GM21381 (cell line): Measurements from ENCODE around the gene NF2.

Experiments
- ATAC-seq: cut with Tn5 transposase; IDR thresholded peaks from one replicate; pipeline ENCODE4 v1.9.1; 2021; ENCODE audit warnings: mild to moderate bottlenecking, moderate library complexity; ENCODE audit not compliant: unreplicated experiment

Gene NF2

DNA sequence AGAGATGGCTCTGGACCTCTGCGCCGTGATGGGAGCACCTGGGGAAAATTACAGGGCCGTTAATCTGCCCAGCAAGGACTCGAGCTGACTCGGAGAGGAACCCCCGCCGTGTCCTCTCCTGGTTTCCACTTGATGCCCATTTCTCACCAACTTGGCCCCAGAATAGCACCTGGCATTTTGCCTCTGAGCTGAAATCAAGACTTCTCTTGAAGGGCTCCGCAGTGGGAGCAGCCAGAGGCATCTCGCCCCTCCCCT lies 97.4 kb downstream of the NF2 start:
- no peak for ATAC-seq

DNA sequence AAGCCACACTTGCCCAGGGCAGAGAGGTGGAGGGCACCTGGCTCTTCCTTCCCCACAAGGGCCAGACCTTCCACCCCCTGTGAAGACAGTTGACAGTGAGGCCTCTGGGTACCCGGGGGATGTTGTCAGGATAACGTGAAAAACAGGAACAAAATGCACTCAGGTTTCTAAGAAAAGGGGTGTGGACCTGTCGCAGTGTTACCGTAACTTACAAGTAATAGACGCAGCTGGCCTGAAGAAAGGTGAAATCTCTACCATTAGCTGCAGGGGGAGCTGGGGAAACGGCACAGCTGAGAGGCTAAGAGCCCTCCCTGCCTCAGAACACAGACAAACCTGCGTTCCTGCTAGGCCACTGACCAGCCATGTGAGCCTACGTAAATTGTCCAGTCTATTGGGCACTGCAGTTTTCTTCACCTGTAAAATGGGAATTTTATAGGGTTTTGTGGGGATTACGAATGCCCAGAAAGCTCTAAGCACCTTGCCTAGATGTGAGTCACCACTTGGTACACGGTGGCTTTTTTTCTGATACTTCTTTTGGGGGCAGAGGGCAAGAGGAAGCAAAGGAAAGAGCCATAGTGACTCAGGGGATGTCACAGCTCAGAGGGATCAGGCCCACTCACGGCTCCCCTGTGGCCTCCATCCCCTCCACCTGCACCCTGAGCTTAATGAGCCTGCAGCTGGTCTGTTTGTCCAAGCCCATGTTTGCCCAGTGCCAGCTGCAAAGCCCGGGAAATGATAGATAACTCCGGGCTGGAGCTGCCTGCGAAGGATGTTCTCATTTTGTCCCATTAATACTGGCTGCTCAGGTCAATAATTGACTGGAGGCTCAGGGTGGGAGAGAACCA lies 97.9 kb downstream of the NF2 start:
- ATAC-seq = no peak

DNA sequence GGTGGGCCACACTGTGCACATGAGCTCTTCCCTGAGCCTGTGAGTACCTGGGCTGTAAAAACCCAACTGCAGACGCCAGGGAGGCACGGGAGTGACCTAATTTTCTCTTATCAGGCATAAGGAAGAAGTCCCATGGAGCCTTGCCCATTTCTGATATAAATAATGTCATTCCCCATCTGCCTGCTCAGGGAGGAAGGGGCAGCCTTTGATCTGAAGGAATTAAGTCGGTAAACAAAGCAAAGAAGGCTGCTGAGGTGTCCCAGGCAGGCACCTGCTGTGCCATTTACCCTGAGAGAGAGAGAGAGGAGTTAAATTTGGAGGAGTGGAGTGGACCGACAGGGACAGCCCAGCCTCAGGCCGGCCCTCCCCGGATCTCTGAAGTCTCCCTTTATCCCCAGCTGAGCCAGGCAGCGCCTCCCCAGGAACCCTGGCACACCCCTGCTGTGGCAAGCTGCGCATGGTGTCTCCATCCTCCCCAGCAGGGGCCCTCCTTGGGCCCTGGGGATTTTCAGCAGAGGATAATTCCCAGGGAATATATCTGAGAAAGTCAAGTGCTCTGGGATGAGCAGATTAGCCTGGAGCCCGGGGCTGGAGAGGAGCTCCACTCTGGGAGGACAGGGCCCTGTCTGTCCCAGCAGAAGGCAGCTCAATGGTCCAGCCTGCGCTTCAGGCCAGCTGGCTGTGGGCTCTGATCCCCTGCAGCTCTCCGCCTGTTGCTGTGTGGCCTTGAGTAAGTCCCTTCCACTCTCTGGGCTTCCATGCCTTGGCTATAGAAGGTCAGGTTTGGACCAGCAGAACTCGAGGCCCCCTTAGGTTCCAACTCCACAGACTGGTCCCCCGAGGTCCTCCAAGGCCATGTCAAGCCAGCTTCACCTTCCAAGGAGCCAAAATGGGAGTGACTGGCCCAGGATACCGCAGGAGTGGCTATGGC lies 98.8 kb downstream of the NF2 start:
- no peak for ATAC-seq

GRCh38 chr22:29702931-29703501 lies 99.6 kb downstream of the NF2 start:
- no peak for ATAC-seq

DNA sequence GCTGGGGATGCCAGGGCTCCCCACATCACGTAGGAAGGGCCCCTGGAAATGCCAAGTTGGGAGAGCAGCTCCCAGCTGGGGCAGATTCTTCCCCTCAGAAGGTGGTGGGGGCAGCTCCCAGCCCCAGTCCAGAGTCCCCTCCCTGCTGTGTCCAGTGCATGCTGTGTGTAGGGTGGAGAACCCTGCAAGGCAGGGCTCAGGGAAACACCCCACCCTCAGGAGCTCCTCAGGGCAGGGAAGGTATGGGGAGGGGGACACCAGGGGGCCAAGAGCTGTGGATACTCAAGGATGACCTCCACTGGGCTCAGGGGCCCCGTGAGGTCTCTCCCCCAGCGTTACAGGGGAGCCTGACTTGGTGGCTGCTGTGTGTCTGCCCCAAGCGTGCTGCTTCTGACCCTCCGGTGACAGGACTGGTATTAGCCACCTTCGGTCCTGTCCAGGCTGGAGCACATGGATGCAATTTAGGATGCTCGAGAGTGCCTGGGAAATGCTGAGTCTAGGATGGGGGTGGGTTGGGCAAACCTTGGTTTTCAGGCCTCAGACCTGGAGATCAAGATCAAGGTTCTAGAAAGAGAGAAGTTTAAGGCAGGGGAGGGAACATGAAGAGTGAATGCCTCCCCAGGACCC lies 100.2 kb downstream of the NF2 start:
- no peak for ATAC-seq

DNA sequence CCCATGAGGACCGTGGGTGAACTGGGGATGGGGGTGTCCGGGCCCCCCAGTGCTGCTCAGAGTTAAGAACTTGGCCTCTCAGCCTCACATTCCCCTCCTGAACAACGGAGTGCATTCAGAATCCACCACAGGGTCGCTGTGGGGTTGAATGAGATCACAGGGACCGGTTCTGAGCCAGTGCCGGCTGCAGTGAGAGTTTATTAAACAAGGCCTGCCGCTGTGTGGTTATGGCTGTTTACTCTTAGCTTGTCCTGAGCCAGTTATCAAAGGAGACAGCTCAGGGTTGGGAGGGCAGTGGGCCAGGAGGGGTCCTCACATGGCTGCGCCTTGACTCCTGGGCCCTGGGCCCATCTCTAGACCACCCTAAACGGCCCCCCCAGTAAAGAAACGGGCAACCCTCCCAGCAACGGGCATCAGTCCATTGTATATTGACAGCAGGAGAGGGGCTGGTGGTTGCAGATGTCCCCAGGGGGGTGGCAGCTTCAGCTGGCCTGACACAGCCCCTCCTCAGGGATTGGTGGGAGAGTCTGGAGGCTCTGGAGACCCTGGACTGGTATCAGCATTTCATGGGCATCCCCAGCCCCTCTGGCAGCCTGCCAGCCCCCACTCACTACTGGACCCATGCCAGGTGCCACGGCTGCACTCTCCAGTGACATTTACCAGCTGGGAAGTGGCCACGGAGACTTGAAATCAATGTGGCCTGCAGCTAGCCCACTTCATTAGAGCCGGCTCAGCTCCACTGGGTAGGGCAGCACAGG lies 101.3 kb downstream of the NF2 start:
- no peak for ATAC-seq

- no peak for ATAC-seq
These were observed 102.2 kb downstream of the NF2 start for GRCh38 chr22:29705651-29706050.

- ATAC-seq = no peak
These were observed 103.1 kb downstream of the NF2 start for GRCh38 chr22:29706486-29706885.

- ATAC-seq = no peak
These were observed 103.6 kb downstream of the NF2 start for GRCh38 chr22:29707010-29707409.

GRCh38 chr22:29707471-29707870 lies 104.0 kb downstream of the NF2 start:
- no peak for ATAC-seq

DNA sequence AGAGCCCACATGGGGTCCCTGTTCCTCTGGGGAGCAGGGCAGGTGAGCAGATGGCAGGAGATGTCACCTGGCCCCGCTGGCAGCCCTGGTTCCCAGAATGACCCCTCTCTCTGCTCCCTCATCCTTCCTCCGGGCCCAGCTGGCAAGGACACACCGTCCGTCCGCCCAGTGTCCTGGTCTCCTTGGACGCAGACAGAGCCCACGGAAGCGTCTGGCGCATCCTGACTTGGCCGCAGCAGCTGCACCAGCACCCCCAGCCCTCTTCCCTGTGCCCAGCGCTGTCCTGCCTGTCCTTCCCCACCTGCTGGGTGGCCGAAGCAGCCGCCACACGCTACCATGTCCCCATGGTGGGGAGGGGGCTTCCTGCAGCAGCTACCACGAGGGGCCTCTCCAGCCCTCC lies 106.8 kb downstream of the NF2 start:
- no peak for ATAC-seq

- ATAC-seq = no peak
These were observed 107.6 kb downstream of the NF2 start for GRCh38 chr22:29710922-29711593.

DNA sequence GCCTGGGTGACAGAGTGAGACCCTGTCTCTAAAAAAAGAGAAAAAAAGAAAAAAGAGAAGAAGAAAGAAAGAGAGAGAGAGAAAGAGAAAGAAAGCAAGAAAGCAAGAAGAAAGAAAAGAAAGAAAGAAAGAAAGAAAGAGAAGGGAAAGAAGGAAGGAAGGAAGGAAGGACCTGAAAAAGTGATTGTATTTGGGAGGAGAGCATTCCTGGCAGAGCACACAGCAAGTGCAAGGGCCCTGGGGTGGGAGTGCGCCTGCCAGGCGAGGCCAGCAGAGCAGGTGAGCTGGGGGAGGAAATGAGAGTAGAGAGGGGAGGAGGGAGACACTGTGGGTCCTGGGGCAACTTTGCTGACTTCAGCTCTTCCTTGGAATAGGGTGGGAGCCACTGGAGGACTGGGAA lies 108.7 kb downstream of the NF2 start:
- no peak for ATAC-seq

GRCh38 chr22:29713156-29713727 lies 109.8 kb downstream of the NF2 start:
- no peak for ATAC-seq

- no peak for ATAC-seq
These were observed 111.8 kb downstream of the NF2 start for GRCh38 chr22:29715240-29715639.

DNA sequence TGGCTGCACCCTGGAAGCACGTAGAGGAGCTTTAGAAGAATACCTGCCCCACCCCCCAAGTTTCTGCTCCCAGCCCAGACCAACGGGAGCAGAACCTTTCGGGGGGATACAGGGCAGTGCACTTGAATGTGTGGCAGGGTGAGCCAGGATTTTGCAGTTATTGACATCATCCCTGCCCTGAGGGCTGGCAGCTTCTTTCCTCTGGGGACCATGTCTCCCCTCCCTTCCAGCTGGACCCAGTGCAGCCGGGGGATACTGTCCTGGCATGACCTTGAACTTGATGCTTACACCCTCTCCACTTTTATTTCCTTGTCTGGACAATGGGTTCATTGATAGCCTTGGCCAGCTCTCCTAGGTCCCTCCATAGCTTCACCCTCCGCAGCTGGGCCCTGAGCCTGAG lies 112.3 kb downstream of the NF2 start:
- no peak for ATAC-seq

DNA sequence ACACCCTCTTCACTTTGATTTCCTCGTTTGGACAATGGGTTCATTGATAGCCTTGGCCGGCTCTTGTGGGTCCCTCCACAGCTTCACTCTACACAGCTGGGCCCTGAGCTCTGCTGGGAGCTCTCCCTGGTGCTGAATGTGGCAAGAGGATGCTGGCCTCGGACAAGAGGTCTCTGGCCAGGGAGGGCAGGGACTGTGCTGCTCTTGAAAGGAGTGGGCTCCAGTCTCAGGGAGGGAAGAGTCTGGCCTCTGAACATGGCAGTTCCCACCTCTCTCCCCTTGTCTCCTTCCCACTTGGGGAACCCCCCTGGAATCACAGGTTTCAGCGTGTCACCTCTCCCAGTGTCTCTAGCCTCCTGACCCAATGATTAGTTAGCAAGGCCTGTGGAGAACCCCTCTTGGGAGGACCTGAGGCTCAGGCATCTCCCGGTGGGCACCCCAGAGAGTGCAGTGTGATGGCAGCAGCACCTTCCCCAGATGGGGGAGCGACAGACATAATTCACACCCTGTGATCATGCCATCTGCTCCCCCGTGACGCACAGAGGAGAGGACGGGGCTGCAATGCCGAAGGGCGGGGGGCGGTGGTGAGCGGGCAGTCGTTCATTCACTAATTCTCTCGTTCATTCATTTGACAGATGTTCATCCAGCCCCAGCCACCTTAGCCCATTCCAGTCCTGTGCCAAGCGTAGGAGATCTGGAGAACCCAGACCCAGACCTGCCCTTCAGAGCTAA lies 113.5 kb downstream of the NF2 start:
- ATAC-seq = no peak

- ATAC-seq = no peak
These were observed 114.4 kb downstream of the NF2 start for GRCh38 chr22:29717789-29718188.
